Cardiac muscle cell (in vitro differentiated cells and primary cell): ENCODE data around the gene HNF1A. TPM values are rescaled to one million over a fixed set of nuclear protein-coding genes. Genes with fewer than 3 reads are reported as not detected.

Experiments
- DNase-seq, 2 donors: peaks; one replicate each; pipeline versions ENCODE4 v3.0.0 to v3.0.0-alpha.2; 2010 to 2017; ENCODE audit warnings: low read depth in 1 of 2, low spot score in 1 of 2
- H3K27ac ChIP-seq: fragments of 200-600 bp; sonication (generic); 2 replicates; pipeline ENCODE4 v1.5.1; 2016
- H3K27me3 ChIP-seq: fragments of 200-600 bp; sonication (generic); 2 replicates; pipeline ENCODE4 v1.6.0; 2016; ENCODE audit warnings: control low read depth
- H3K36me3 ChIP-seq: fragments of 200-600 bp; sonication (generic); 2 replicates; pipeline ENCODE4 v1.5.1; 2016; ENCODE audit warnings: control low read depth
- H3K4me1 ChIP-seq: fragments of 200-600 bp; sonication (generic); 2 replicates; pipeline ENCODE4 v1.8.1; 2017; ENCODE audit warnings: low read depth, mild to moderate bottlenecking, mixed run types
- H3K4me3 ChIP-seq: fragments of 200-600 bp; sonication (generic); 2 replicates; pipeline ENCODE4 v1.5.1; 2016; ENCODE audit warnings: mild to moderate bottlenecking
- H3K9me3 ChIP-seq: fragments of 200-600 bp; sonication (generic); 2 replicates; pipeline ENCODE4 v1.5.1; 2017; ENCODE audit warnings: low read depth, mild to moderate bottlenecking, control low read depth
- polyA plus RNA-seq: library from polyadenylated mRNA; unstranded; fragments of >200 nt; fragmentation: Nextera tagmentation; extraction: Ambion mirVana; gene quantifications from 2 replicates; pipeline ENCODE4 v1.2.1, GENCODE V29; 2016
- total RNA-seq: library from RNA; depleted of rRNA; stranded (reverse); fragments of >200 nt; gene quantifications from 2 replicates; pipeline ENCODE4 v1.2.3, GENCODE V29; 2016
- TF ChIP-seq, protein P1 (sequence below): IDR thresholded peaks from 2 replicates; pipeline ENCODE4 v1.5.1; 2012; ENCODE audit warnings: low read depth, mild to moderate bottlenecking, low read length

The HNF1A gene
- total and polyA plus RNA-seq, 2 experiments from 2014 or later: not detected

DNA sequence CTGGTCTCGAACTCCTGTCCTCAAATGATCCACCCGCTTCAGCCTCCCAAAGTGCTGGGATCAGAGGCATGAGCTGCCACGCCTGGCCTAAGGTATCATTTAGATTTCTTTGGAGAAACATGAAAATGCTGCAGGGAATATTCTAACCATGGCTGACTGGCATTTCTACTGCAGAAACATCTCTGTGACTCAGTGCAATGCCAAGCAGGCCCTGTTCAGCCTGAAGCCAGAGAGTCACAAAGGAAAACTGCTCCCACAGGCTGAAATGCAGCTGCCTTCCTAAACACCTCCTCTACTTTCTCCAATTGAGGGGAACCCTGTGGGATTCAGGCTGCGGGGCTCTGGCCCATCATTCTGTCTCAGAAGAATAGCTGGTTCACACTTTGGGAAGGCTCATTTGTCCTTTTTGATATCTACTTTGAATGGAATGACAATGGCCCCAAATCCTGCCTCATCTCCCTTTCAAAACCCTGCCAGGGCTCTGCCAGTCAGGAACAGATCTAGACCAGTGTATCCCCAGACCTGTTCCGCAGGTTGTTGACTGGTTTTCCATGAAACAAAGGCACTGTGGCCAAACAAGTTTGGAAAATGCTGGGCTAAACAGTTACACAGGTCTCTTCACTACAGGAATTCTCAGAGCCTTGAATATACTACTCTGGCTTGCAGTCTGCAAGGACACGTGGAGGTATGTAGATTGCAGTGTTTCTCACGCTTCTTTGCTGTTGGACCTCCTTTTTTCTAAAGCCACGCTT, 30.2 kb downstream of the HNF1A start:
- TF ChIP-seq, protein P1, sequence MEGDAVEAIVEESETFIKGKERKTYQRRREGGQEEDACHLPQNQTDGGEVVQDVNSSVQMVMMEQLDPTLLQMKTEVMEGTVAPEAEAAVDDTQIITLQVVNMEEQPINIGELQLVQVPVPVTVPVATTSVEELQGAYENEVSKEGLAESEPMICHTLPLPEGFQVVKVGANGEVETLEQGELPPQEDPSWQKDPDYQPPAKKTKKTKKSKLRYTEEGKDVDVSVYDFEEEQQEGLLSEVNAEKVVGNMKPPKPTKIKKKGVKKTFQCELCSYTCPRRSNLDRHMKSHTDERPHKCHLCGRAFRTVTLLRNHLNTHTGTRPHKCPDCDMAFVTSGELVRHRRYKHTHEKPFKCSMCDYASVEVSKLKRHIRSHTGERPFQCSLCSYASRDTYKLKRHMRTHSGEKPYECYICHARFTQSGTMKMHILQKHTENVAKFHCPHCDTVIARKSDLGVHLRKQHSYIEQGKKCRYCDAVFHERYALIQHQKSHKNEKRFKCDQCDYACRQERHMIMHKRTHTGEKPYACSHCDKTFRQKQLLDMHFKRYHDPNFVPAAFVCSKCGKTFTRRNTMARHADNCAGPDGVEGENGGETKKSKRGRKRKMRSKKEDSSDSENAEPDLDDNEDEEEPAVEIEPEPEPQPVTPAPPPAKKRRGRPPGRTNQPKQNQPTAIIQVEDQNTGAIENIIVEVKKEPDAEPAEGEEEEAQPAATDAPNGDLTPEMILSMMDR: no peak
- Histone ChIP-seq H3K36me3 (peaks cover 9% of the 10 kb centered on the region), H3K27ac (no peak overlapping the region), H3K4me1 (no peaks in the 10 kb centered on the region), H3K4me3 (no peak overlapping the region), H3K27me3 (no peaks in the 10 kb centered on the region), H3K9me3 (no peaks in the 10 kb centered on the region)
- DNase-seq: no peak

DNA sequence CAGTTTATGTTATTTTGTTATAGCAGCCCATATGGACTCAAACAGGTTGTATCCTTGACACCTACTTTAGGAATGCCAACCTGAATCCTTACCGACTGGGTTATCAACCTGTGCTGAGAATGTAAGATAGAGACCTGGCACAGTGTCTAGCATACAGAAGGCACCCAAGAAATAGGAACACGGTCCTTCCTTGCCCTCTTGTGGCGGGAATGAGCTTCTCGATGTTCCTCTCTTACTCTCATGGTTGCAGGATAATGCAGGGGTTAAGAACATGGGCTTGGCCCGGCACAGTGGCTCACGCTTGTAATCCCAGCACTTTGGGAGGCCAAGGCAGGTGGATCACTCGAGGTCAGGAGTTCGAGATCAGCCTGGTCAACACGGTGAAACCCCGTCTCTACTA, 31.4 kb downstream of the HNF1A start:
- H3K9me3 ChIP-seq: no peaks in the 10 kb centered on the region
- H3K4me3 ChIP-seq: no peak overlapping the region
- DNase-seq: peak; percentile 52 to 67
- H3K27me3 ChIP-seq: no peaks in the 10 kb centered on the region
- H3K27ac ChIP-seq: no peak overlapping the region
- TF ChIP-seq, protein P1: peak; percentile 52
- no peaks in the 10 kb centered on the region for H3K4me1 ChIP-seq
- peaks cover 4% of the 10 kb centered on the region for H3K36me3 ChIP-seq

DNA sequence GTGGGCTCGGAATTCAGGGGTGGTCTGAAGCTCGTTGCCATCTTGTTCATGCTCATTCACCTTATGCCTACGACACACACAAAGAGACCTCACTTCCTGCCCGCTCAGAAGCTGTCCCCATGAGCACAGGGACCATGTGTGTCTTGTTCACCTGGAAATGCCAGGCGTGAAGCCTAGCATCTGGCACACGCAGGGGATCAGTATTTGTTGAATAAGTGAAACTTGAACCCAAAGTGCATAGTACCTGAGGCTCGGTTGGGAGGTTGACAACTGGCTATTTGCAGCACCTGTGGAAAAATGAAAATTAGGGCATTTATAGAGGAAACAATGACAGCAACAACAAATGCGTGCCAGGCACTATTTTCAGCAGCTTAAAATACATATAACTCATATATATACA, 32.5 kb downstream of the HNF1A start:
- H3K4me3 ChIP-seq: no peak overlapping the region
- TF ChIP-seq, protein P1: no peak
- H3K4me1 ChIP-seq: peaks cover 5% of the 10 kb centered on the region
- DNase-seq: no peak
- H3K27ac ChIP-seq: no peak overlapping the region
- no peaks in the 10 kb centered on the region for H3K9me3 ChIP-seq
- H3K36me3 ChIP-seq: peaks cover 4% of the 10 kb centered on the region
- H3K27me3 ChIP-seq: no peaks in the 10 kb centered on the region

DNA sequence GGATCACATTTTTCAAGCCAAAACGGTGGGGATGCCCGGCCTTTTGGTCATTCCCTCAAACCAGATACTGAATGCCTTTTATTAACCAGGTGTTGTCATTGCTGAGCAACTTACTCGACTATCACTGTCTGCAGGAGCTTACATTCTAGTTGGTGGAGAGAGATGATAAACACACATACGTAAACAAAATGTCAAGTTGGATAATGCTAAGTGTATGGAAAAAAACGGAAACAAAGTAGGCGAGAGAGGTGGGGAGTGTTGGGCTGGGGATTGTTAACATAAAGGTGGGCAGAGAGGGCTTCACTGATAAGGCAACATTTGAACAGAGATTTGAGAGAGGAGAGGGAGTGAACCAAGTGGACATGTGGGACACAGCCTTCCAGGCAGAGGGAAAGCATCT, 33.5 kb downstream of the HNF1A start:
- H3K9me3 ChIP-seq: no peaks in the 10 kb centered on the region

GRCh38 chr12:121013715-121014114, 35.4 kb downstream of the HNF1A start:
- TF ChIP-seq, protein P1: no peak
- DNase-seq: no peak

More for the DNA sequence above, 33.5 kb downstream of the HNF1A start:
- Histone ChIP-seq H3K36me3 (peaks cover 4% of the 10 kb centered on the region), H3K27ac (no peak overlapping the region), H3K4me1 (peaks cover 5% of the 10 kb centered on the region), H3K27me3 (no peaks in the 10 kb centered on the region), H3K4me3 (no peak overlapping the region)
- TF ChIP-seq, protein P1: no peak
- no peak for DNase-seq

More at GRCh38 chr12:121013715-121014114, 35.4 kb downstream of the HNF1A start:
- H3K36me3 ChIP-seq: peaks cover 4% of the 10 kb centered on the region
- H3K9me3 ChIP-seq: no peaks in the 10 kb centered on the region
- H3K4me1 ChIP-seq: peaks cover 5% of the 10 kb centered on the region
- H3K4me3 ChIP-seq: no peak overlapping the region
- H3K27me3 ChIP-seq: no peaks in the 10 kb centered on the region
- H3K27ac ChIP-seq: no peak overlapping the region
